Common myeloid progenitor, CD34-positive (primary cell): Measurements from ENCODE around the gene KDM8.

ENCODE experiments used
- CTCF ChIA-PET: fragments of 350-600 bp; sonication (Branson Sonifier 250); formaldehyde crosslinking; loops from one replicate; lab custom pipeline; 2021; ENCODE audit warnings: antibody characterized with exemption; lab: Charles Lee
- POLR2A ChIA-PET: fragments of 350-600 bp; sonication (Branson Sonifier 250); formaldehyde crosslinking; loops from one replicate; lab custom pipeline; 2021; ENCODE audit warnings: antibody characterized with exemption; lab: Charles Lee
- DNase-seq, 3 donors: peaks; one replicate each; pipeline versions ENCODE4 v3.0.0 to v3.0.0-alpha.2; 2013
- H3K27ac ChIP-seq, 2 experiments: 1 replicate in 1 of 2; 2 replicates in 1 of 2; pipeline ENCODE4 v1.7.0; 2013; ENCODE audit warnings: inconsistent platforms in 2 of 2, low read length in 2 of 2, mild to moderate bottlenecking in 2 of 2, low read depth in 1 of 2, moderate library complexity in 1 of 2; ENCODE audit not compliant: severe bottlenecking in 2 of 2, insufficient read depth in 1 of 2, poor library complexity in 1 of 2
- H3K27me3 ChIP-seq, 5 experiments: replicated peaks in 2 of 5; 1 replicate in 3 of 5; 2 replicates in 2 of 5; pipeline versions ENCODE4 v1.6.1 to v1.7.0; 2013; ENCODE audit warnings: low read length in 4 of 5, mild to moderate bottlenecking in 2 of 5, moderate library complexity in 2 of 5, inconsistent platforms in 1 of 5; ENCODE audit not compliant: insufficient read depth in 5 of 5, control insufficient read depth in 4 of 5
- H3K36me3 ChIP-seq, 4 experiments: 1 replicate in 2 of 4; 2 replicates in 2 of 4; pipeline versions ENCODE4 v1.6.1 to v1.7.0; 2013; ENCODE audit warnings: low read length in 3 of 4, control low read depth in 1 of 4, mild to moderate bottlenecking in 1 of 4; ENCODE audit not compliant: control insufficient read depth in 4 of 4, insufficient read depth in 4 of 4
- H3K4me1 ChIP-seq, 4 experiments: 1 replicate in 3 of 4; 2 replicates in 1 of 4; pipeline versions ENCODE4 v1.6.1 to v1.7.1; 2013; ENCODE audit warnings: low read length in 3 of 4, mild to moderate bottlenecking in 3 of 4, control low read depth in 1 of 4, inconsistent platforms in 1 of 4, moderate library complexity in 1 of 4; ENCODE audit not compliant: control insufficient read depth in 4 of 4, insufficient read depth in 4 of 4; ENCODE audit errors: control extremely low read depth in 1 of 4
- H3K4me3 ChIP-seq, 7 experiments: 1 replicate in 4 of 7; 2 replicates in 3 of 7; pipeline versions ENCODE4 v1.5.1 to v1.7.0; 2013; ENCODE audit warnings: mild to moderate bottlenecking in 7 of 7, low read length in 6 of 7, moderate library complexity in 6 of 7, inconsistent platforms in 2 of 7, low read depth in 2 of 7, control low read depth in 1 of 7; ENCODE audit not compliant: insufficient read depth in 4 of 7, control insufficient read depth in 1 of 7; ENCODE audit errors: extremely low read depth in 1 of 7
- H3K9me3 ChIP-seq, 5 experiments: 1 replicate in 4 of 5; 2 replicates in 1 of 5; pipeline versions ENCODE4 v1.6.1 to v1.7.1; 2013; ENCODE audit warnings: low read length in 4 of 5, mild to moderate bottlenecking in 2 of 5, inconsistent platforms in 1 of 5, low read depth in 1 of 5, moderate library complexity in 1 of 5; ENCODE audit not compliant: control insufficient read depth in 4 of 5, insufficient read depth in 2 of 5; ENCODE audit errors: control extremely low read depth in 1 of 5
- WGBS: methylation state at CpG from one replicate; pipeline ENCODE4 v1.1.5; 2013; ENCODE audit not compliant: insufficient coverage; 5-methylcytosine and 5-hydroxymethylcytosine counted together

KDM8 gene

DNA sequence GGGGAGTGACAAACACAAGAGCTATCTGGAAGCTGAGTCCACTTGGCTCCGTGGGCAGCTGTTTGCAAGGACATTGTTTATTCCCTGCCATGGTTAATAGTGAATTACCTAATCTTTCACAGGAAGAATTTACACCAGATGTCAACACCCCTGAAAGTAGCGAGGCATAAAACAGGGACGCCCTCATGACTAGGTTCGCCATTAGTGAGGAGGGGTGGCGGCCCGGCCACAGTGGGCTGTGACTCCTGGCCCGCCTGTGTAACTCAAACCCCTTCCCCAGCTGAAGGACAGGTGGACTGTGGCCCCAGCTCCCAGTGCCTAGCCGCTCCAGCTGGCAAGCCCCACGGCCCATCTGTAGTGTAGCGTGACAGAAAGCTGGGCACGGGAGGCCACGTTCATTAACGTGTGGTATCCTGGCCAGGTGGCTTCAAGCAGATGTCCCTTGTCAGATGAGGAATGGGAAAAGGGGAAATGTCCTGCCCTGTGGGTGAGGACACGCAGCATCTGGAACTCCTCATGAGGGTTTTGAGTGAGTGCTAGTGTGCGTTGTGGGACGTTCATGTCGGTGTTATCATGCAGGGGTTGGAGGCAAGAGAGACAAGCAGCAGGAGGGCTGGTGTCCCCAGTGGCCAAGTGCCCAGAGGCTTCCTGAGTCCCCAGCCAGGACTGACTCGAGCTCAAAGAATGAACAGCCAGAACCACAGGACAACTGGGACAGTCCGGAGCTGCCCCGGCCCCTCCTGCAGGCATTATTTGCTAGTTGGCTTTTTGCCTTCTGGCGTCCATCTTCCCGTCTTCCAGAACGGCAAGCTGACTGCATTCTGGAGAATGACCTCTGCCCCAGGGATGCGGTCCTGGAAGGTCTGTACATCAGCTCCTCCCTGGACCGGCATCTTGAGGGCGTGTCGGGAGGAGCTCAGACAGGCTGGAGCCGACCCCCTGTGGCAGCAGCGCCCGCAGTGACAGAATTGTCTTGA lies 19.2 kb downstream of the KDM8 start:
- no peaks in the 10 kb centered on the region for H3K9me3 ChIP-seq
- POLR2A ChIA-PET: no interaction called here
- no peak overlapping the region for H3K4me3 ChIP-seq
- DNase-seq: no peak
- H3K36me3 ChIP-seq: peaks cover 0 to 48% (median 22%) of the 10 kb centered on the region in 4 experiments
- H3K4me1 ChIP-seq: peaks cover 0 to 16% (median 11%) of the 10 kb centered on the region in 4 experiments
- 96% methylated on average over 28 of the region's 30 CpGs for WGBS
- H3K27me3 ChIP-seq: no peaks in the 10 kb centered on the region
- CTCF ChIA-PET: interaction anchor here (1.2 to 6.4 kb wide), 7 partner anchors 13 to 237 kb away, joined by 3 to 34 read pairs (median 9); no protein-coding TSS in a partner anchor
- H3K27ac ChIP-seq: no peak overlapping the region

DNA sequence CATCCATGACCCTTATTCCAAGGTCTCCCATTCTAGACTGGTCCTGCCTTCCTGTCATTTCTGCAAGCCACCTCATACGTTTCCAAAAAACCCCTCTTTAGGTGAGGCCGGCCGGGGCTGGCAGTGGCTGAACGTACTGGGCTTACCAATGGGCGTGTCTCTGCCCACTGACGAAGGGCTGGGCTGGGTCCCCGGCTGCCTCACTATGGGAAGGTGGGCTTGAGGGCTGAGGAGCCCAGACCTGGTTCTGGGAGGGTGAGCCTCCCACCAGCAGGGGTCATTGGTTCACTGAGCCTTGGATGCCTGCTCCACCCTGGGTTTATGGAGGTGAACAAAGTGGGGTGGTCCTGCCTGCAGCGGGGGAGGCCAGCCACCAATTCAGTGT lies 19.9 kb downstream of the KDM8 start:
- Histone ChIP-seq H3K4me3 (no peak overlapping the region), H3K4me1 (peaks cover 0 to 19% (median 14%) of the 10 kb centered on the region in 4 experiments), H3K36me3 (peaks cover 0 to 43% (median 20%) of the 10 kb centered on the region in 4 experiments), H3K27me3 (no peaks in the 10 kb centered on the region), H3K9me3 (no peaks in the 10 kb centered on the region), H3K27ac (no peak overlapping the region)
- POLR2A ChIA-PET: no interaction called here
- WGBS: 87% methylated on average over 8 of the region's 8 CpGs
- CTCF ChIA-PET: interaction anchor here (0.7 to 6.4 kb wide), 9 partner anchors 12 to 237 kb away, joined by 3 to 34 read pairs (median 6); no protein-coding TSS in a partner anchor
- DNase-seq: no peak

GRCh38 chr16:27223701-27224100 lies 20.4 kb downstream of the KDM8 start:
- POLR2A ChIA-PET: no interaction called here
- Histone ChIP-seq H3K9me3 (no peaks in the 10 kb centered on the region), H3K27ac (no peak overlapping the region), H3K4me1 (peaks cover 0 to 20% (median 15%) of the 10 kb centered on the region in 4 experiments), H3K27me3 (no peaks in the 10 kb centered on the region), H3K4me3 (no peak overlapping the region), H3K36me3 (peaks cover 0 to 43% (median 20%) of the 10 kb centered on the region in 4 experiments)
- 91% methylated on average over 5 of the region's 6 CpGs for WGBS
- DNase-seq: no peak
- CTCF ChIA-PET: interaction anchor here (0.7 to 6.4 kb wide), 7 partner anchors 12 to 152 kb away, joined by 3 to 34 read pairs (median 9); no protein-coding TSS in a partner anchor

DNA sequence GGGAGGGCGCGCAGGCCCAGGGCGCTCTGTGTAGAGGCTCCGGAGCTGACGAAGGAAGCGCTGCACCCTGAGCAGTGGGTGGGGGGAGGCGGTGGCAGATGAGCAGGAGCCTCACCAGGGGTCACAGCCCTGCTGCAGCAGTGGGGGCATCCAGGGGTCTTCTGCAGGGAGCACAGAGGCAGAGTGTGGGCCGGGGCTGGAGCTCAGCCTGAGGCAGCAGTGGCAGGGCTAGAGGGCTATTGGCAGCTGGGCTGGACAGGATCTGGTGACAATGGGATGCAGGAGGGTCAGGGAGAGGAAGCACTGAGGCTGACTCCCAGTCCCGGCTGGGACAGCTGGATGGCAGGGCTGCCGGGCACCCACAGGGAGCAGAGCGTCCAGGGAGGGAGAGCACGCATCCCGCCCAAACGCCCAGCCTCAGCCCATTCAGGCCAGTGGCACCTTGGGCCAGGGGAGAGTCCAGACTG lies 21.0 kb downstream of the KDM8 start:
- ChIA-PET CTCF (interaction anchor here (0.7 to 6.4 kb wide), 10 partner anchors 11 to 228 kb away, joined by 3 to 34 read pairs (median 8); no protein-coding TSS in a partner anchor), POLR2A (no interaction called here)
- Histone ChIP-seq H3K4me1 (peaks cover 0 to 24% (median 21%) of the 10 kb centered on the region in 4 experiments), H3K27me3 (no peaks in the 10 kb centered on the region), H3K4me3 (no peak overlapping the region), H3K9me3 (no peaks in the 10 kb centered on the region), H3K36me3 (peaks cover 0 to 45% (median 19%) of the 10 kb centered on the region in 4 experiments), H3K27ac (no peak overlapping the region)
- no peak for DNase-seq
- WGBS: over 99% methylated on average over 13 of the region's 14 CpGs

DNA sequence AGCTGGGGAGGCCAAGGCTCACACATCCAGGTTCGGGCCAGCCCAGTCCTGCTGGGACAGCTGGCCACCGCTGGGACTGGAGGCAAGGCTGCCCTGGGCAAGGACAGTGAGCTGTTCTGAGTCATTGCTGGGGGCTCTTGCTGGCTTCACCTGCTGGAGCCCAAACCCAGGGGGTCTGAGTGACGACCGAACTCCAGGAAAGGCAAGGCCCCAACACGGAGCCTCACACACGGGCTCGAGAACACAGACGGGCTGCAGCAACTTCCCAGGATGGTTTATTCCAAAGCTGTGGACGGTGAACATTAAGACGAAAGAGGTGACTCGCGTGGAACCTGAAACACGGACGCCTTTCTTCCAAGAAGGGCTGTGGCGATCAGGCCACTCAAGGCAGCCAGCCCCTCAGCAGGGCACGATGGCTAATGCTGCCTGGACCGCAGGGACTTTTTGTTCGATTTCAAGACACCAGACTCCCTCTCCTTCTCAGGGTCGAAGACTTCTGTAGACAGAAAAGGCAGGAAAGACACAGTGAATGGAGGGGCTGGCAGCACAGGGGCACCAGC lies 21.5 kb downstream of the KDM8 start:
- no peak for DNase-seq
- H3K9me3 ChIP-seq: no peaks in the 10 kb centered on the region
- no peak overlapping the region for H3K27ac ChIP-seq
- H3K4me1 ChIP-seq: peaks cover 0 to 24% (median 22%) of the 10 kb centered on the region in 4 experiments
- H3K4me3 ChIP-seq: no peak overlapping the region
- H3K27me3 ChIP-seq: no peaks in the 10 kb centered on the region
- POLR2A ChIA-PET: interaction anchor here (0.6 kb wide), 1 partner anchor 49 kb away, joined by 3 read pairs; no protein-coding TSS in a partner anchor
- 89% methylated on average over 19 of the region's 19 CpGs for WGBS
- H3K36me3 ChIP-seq: peaks cover 0 to 44% (median 16%) of the 10 kb centered on the region in 4 experiments
- CTCF ChIA-PET: interaction anchor here (0.9 to 6.4 kb wide), 14 partner anchors 10 to 233 kb away, joined by 3 to 34 read pairs (median 4); no protein-coding TSS in a partner anchor

GRCh38 chr16:27225536-27226360 lies 22.4 kb downstream of the KDM8 start:
- Histone ChIP-seq H3K4me3 (no peak overlapping the region), H3K4me1 (peaks cover 0 to 34% (median 29%) of the 10 kb centered on the region in 4 experiments), H3K9me3 (no peaks in the 10 kb centered on the region), H3K27ac (no peak overlapping the region), H3K27me3 (no peaks in the 10 kb centered on the region), H3K36me3 (peaks cover 0 to 49% (median 20%) of the 10 kb centered on the region in 4 experiments)
- DNase-seq: peak in 2 of 3 donors; percentile 61 to 65
- WGBS: 72% methylated on average over 26 of the region's 27 CpGs
- ChIA-PET POLR2A (interaction anchor here (0.7 kb wide), 1 partner anchor 92 kb away, joined by 3 read pairs; no protein-coding TSS in a partner anchor), CTCF (interaction anchor here (0.9 to 6.4 kb wide), 16 partner anchors 10 to 232 kb away, joined by 3 to 34 read pairs (median 4); no protein-coding TSS in a partner anchor)
